ENCODE results near the gene NOS1.
A peak's percentile ranks its signal among the peaks of the same experiment; 100 is the strongest.

NOS1 gene

DNA sequence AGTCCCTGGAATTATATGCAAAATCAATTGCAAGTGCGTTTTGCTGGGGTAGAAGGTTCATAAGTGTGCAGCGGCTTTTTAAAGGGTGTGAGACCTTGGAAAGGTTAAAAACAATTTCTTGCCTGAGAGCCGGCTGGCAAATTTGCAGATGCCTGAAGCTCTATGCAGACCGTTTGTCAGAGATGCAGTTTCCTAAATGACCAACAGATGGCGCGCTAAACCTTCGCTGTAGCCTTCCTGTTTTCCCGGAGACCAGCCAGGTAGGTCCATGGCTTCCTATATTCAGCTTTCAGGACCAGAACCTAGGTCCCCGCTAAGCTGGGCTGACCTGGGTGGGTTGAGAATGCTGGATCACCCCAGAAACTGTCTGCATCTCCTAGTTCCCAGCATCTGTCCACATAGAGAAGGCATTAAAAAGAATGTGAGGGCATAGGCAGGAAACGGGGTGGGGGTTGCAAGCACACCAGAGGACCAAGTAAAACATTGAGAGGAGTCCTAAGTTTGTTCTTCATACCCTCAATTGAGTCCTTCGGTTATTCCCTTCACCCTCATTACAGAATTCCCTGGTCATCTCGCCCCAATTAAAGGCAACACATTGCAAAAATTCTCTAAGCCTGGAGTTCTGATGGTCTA is 5.7 kb upstream of the NOS1 start:
- H3K4me3 ChIP-seq (ENCODE audit: low read depth, low read length) = no peak overlapping the region
- TF ChIP-seq, protein P1, sequence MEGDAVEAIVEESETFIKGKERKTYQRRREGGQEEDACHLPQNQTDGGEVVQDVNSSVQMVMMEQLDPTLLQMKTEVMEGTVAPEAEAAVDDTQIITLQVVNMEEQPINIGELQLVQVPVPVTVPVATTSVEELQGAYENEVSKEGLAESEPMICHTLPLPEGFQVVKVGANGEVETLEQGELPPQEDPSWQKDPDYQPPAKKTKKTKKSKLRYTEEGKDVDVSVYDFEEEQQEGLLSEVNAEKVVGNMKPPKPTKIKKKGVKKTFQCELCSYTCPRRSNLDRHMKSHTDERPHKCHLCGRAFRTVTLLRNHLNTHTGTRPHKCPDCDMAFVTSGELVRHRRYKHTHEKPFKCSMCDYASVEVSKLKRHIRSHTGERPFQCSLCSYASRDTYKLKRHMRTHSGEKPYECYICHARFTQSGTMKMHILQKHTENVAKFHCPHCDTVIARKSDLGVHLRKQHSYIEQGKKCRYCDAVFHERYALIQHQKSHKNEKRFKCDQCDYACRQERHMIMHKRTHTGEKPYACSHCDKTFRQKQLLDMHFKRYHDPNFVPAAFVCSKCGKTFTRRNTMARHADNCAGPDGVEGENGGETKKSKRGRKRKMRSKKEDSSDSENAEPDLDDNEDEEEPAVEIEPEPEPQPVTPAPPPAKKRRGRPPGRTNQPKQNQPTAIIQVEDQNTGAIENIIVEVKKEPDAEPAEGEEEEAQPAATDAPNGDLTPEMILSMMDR (IDR thresholded peaks at IDR 0.05; ENCODE audit: low read depth, low read length) = peak; percentile 94
- in situ Hi-C loops (cut with HindIII; ENCODE audit: low sequenced_read_pairs) = no loop called here
- DNase-seq (ENCODE audit: low read depth, low spot score) = peak; percentile 72

DNA sequence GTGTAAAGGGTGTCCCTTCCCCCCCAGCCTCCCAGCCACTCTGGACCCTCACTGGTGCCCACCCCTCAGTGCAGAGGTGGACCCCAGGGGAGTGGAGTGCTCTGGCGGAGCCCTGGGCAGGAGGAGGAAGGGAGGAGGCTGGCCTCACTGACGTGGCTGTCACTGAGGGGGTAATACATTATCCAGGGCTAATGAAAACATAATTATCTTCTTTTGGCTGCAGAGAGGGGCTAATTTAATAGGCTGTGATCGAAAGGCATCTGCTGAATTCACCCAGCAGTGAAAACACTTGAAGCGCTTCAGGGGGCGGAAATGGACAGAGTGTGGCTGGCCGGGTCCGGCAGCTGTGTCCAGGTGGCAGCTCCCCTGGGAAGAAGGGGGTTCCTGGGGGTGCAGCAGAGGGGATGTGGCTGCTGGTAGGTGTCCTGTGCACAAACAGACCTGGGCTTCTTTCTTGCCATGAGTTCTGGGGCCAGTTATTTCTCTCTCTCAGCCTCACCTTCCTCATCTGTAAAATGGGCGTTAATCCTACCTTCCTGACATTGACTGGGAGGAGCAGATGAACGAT is 3.7 kb upstream of the NOS1 start:
- TF ChIP-seq, protein P1 (IDR thresholded peaks at IDR 0.05; ENCODE audit: low read depth, low read length) = no peak
- no peak overlapping the region for H3K4me3 ChIP-seq (ENCODE audit: low read depth, low read length)
- in situ Hi-C loops (cut with HindIII; ENCODE audit: low sequenced_read_pairs) = no loop called here
- DNase-seq (ENCODE audit: low read depth, low spot score) = no peak

- DNase-seq (ENCODE audit: low read depth, low spot score) = no peak
- TF ChIP-seq, protein P1 (IDR thresholded peaks at IDR 0.05; ENCODE audit: low read depth, low read length) = no peak
- H3K4me3 ChIP-seq (ENCODE audit: low read depth, low read length) = no peak overlapping the region
- in situ Hi-C loops (cut with HindIII; ENCODE audit: low sequenced_read_pairs) = no loop called here
Measured at GRCh38 chr12:117363953-117364486, 2.6 kb upstream of the NOS1 start.

- no peak overlapping the region for H3K4me3 ChIP-seq (ENCODE audit: low read depth, low read length)
- in situ Hi-C loops (cut with HindIII; ENCODE audit: low sequenced_read_pairs) = no loop called here
- TF ChIP-seq, protein P1 (IDR thresholded peaks at IDR 0.05; ENCODE audit: low read depth, low read length) = no peak
- DNase-seq (ENCODE audit: low read depth, low spot score) = no peak
Measured at GRCh38 chr12:117363056-117363662, 1.7 kb upstream of the NOS1 start.

- H3K4me3 ChIP-seq (ENCODE audit: low read depth, low read length) = no peak overlapping the region
- no peak for DNase-seq (ENCODE audit: low read depth, low spot score)
- TF ChIP-seq, protein P1 (IDR thresholded peaks at IDR 0.05; ENCODE audit: low read depth, low read length) = no peak
- in situ Hi-C loops (cut with HindIII; ENCODE audit: low sequenced_read_pairs) = no loop called here
Measured at GRCh38 chr12:117362391-117362790, 965 bp upstream of the NOS1 start.

- in situ Hi-C loops (cut with HindIII; ENCODE audit: low sequenced_read_pairs) = no loop called here
- H3K4me3 ChIP-seq (ENCODE audit: low read depth, low read length) = no peak overlapping the region
- TF ChIP-seq, protein P1 (IDR thresholded peaks at IDR 0.05; ENCODE audit: low read depth, low read length) = no peak
- DNase-seq (ENCODE audit: low read depth, low spot score) = no peak
Measured at GRCh38 chr12:117361905-117362304, 479 bp upstream of the NOS1 start.
